ENCODE data around the gene TRIM9. TPM values are rescaled to one million over a fixed set of nuclear protein-coding genes. Genes with fewer than 3 reads are reported as not detected.

The TRIM9 gene
- total RNA-seq, 1 donor from 2014 or later, result 0.92 TPM

- no peak overlapping the region for H3K4me3 ChIP-seq (ENCODE audit: low read depth, low read length)
- no peak for DNase-seq (ENCODE audit: low read depth)
- TF ChIP-seq, protein P1, sequence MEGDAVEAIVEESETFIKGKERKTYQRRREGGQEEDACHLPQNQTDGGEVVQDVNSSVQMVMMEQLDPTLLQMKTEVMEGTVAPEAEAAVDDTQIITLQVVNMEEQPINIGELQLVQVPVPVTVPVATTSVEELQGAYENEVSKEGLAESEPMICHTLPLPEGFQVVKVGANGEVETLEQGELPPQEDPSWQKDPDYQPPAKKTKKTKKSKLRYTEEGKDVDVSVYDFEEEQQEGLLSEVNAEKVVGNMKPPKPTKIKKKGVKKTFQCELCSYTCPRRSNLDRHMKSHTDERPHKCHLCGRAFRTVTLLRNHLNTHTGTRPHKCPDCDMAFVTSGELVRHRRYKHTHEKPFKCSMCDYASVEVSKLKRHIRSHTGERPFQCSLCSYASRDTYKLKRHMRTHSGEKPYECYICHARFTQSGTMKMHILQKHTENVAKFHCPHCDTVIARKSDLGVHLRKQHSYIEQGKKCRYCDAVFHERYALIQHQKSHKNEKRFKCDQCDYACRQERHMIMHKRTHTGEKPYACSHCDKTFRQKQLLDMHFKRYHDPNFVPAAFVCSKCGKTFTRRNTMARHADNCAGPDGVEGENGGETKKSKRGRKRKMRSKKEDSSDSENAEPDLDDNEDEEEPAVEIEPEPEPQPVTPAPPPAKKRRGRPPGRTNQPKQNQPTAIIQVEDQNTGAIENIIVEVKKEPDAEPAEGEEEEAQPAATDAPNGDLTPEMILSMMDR (IDR thresholded peaks at IDR 0.05; ENCODE audit: insufficient read depth, low read length, poor library complexity, severe bottlenecking), result no peak
- no peaks in the 10 kb centered on the region for H3K27me3 ChIP-seq (ENCODE audit: control insufficient read depth, insufficient read depth, low read length)
- no peaks in the 10 kb centered on the region for H3K36me3 ChIP-seq (ENCODE audit: control insufficient read depth, insufficient read depth, low read length)
These were observed 13.2 kb downstream of the TRIM9 start for GRCh38 chr14:51081712-51082111.

DNA sequence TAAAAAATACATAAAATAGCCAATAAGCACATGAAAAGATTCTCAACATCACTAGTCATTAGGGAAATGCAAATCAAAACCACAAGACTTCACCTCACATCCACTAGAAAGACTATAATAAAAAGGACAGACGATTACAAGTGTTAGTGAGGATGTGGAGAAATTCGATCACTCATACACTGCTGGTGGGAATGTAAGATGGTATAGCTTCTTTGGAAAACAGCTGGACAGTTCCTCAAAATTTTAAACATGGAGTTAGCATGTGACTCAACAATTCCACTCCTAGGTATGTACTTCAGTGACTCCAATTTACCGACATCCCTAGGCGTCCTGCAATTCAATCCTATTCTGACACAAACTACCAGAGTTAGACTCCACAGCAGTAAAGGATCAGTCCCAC lies 13.7 kb downstream of the TRIM9 start:
- Histone ChIP-seq H3K4me3 (ENCODE audit: low read depth, low read length) (no peak overlapping the region), H3K36me3 (ENCODE audit: control insufficient read depth, insufficient read depth, low read length) (no peaks in the 10 kb centered on the region), H3K27me3 (ENCODE audit: control insufficient read depth, insufficient read depth, low read length) (no peaks in the 10 kb centered on the region)
- TF ChIP-seq, protein P1 (IDR thresholded peaks at IDR 0.05; ENCODE audit: insufficient read depth, low read length, poor library complexity, severe bottlenecking), result no peak
- DNase-seq (ENCODE audit: low read depth), result no peak

GRCh38 chr14:51080645-51081044 lies 14.3 kb downstream of the TRIM9 start:
- DNase-seq (ENCODE audit: low read depth), result no peak
- Histone ChIP-seq H3K4me3 (ENCODE audit: low read depth, low read length) (no peak overlapping the region), H3K27me3 (ENCODE audit: control insufficient read depth, insufficient read depth, low read length) (no peaks in the 10 kb centered on the region), H3K36me3 (ENCODE audit: control insufficient read depth, insufficient read depth, low read length) (no peaks in the 10 kb centered on the region)
- TF ChIP-seq, protein P1 (IDR thresholded peaks at IDR 0.05; ENCODE audit: insufficient read depth, low read length, poor library complexity, severe bottlenecking), result no peak

- TF ChIP-seq, protein P1 (IDR thresholded peaks at IDR 0.05; ENCODE audit: insufficient read depth, low read length, poor library complexity, severe bottlenecking), result no peak
- no peak for DNase-seq (ENCODE audit: low read depth)
- no peaks in the 10 kb centered on the region for H3K27me3 ChIP-seq (ENCODE audit: control insufficient read depth, insufficient read depth, low read length)
- no peak overlapping the region for H3K4me3 ChIP-seq (ENCODE audit: low read depth, low read length)
- H3K36me3 ChIP-seq (ENCODE audit: control insufficient read depth, insufficient read depth, low read length), result no peaks in the 10 kb centered on the region
These were observed 15.4 kb downstream of the TRIM9 start for GRCh38 chr14:51079489-51079888.

GRCh38 chr14:51079085-51079484 lies 15.8 kb downstream of the TRIM9 start:
- no peak for DNase-seq (ENCODE audit: low read depth)
- Histone ChIP-seq H3K36me3 (ENCODE audit: control insufficient read depth, insufficient read depth, low read length) (no peaks in the 10 kb centered on the region), H3K27me3 (ENCODE audit: control insufficient read depth, insufficient read depth, low read length) (no peaks in the 10 kb centered on the region), H3K4me3 (ENCODE audit: low read depth, low read length) (no peak overlapping the region)
- TF ChIP-seq, protein P1 (IDR thresholded peaks at IDR 0.05; ENCODE audit: insufficient read depth, low read length, poor library complexity, severe bottlenecking), result no peak

GRCh38 chr14:51074701-51075385 lies 20.1 kb downstream of the TRIM9 start:
- TF ChIP-seq, protein P1 (IDR thresholded peaks at IDR 0.05; ENCODE audit: insufficient read depth, low read length, poor library complexity, severe bottlenecking), result no peak
- no peak for DNase-seq (ENCODE audit: low read depth)

More at GRCh38 chr14:51074701-51075385, 20.1 kb downstream of the TRIM9 start:
- H3K27me3 ChIP-seq (ENCODE audit: control insufficient read depth, insufficient read depth, low read length), result no peaks in the 10 kb centered on the region
- H3K36me3 ChIP-seq (ENCODE audit: control insufficient read depth, insufficient read depth, low read length), result no peaks in the 10 kb centered on the region
- H3K4me3 ChIP-seq (ENCODE audit: low read depth, low read length), result no peak overlapping the region

Measured in kidney epithelial cell (primary cell).